H1 (cell line): ENCODE data around the gene TLE3. TPM values are rescaled to one million over a fixed set of nuclear protein-coding genes. Genes with fewer than 3 reads are reported as not detected.

Experiments
- CTCF ChIA-PET: fragments of 300-600 bp; sonication (Branson Sonifier 250); formaldehyde crosslinking; loops from one replicate; lab custom pipeline; 2021; ENCODE audit not compliant: partially characterized antibody; lab: Charles Lee
- POLR2A ChIA-PET: fragments of 300-600 bp; sonication (Branson Sonifier 250); formaldehyde crosslinking; loops from one replicate; lab custom pipeline; 2021; ENCODE audit warnings: inconsistent platforms; ENCODE audit not compliant: partially characterized antibody; lab: Charles Lee
- DNase-seq, 2 experiments: peaks; one replicate each; pipeline versions ENCODE4 v3.0.0 to v3.0.0-alpha.2; 2010 to 2022; ENCODE audit warnings: low spot score in 2 of 2, low read depth in 1 of 2, mixed read lengths in 1 of 2
- FAIRE-seq: peaks from 2 replicates; lab custom pipeline; 2011; peaks lifted over from hg19 to GRCh38; lab: Jason Lieb, UNC
- H2AFZ ChIP-seq: 2 replicates; pipeline ENCODE4 v1.8.1; 2012; ENCODE audit warnings: low read length, inconsistent platforms
- H2AK5ac ChIP-seq: 2 replicates; pipeline ENCODE4 v1.6.1; 2013; ENCODE audit warnings: low read depth, low read length
- H2BK120ac ChIP-seq: replicated peaks from 2 replicates; pipeline ENCODE3; 2013; ENCODE audit warnings: low read depth, low read length, inconsistent platforms
- H2BK12ac ChIP-seq: 2 replicates; pipeline ENCODE4 v1.6.1; 2013; ENCODE audit warnings: low read depth, low read length
- H2BK15ac ChIP-seq: 2 replicates; pipeline ENCODE4 v1.6.1; 2013; ENCODE audit warnings: low read length
- H2BK20ac ChIP-seq: 2 replicates; pipeline ENCODE4 v1.6.1; 2013; ENCODE audit warnings: low read length
- H2BK5ac ChIP-seq: 2 replicates; pipeline ENCODE4 v1.6.1; 2013; ENCODE audit warnings: low read depth, low read length
- H3K14ac ChIP-seq: 2 replicates; pipeline ENCODE4 v1.6.1; 2013; ENCODE audit warnings: inconsistent platforms; ENCODE audit not compliant: insufficient read length
- H3K18ac ChIP-seq: 2 replicates; pipeline ENCODE4 v1.6.1; 2013; ENCODE audit warnings: low read length; ENCODE audit errors: extremely low read depth
- H3K23ac ChIP-seq: 2 replicates; pipeline ENCODE4 v1.6.1; 2013; ENCODE audit warnings: inconsistent platforms; ENCODE audit not compliant: insufficient read length
- H3K23me2 ChIP-seq: 2 replicates; pipeline ENCODE4 v1.6.1; 2013; ENCODE audit warnings: low read depth, low read length
- H3K27ac ChIP-seq: 2 replicates; pipeline ENCODE4 v1.6.1; 2011; ENCODE audit warnings: low read depth, low read length, inconsistent platforms
- H3K27me3 ChIP-seq, 4 experiments: replicated peaks in 1 of 4; 1 replicate in 1 of 4; 2 replicates in 3 of 4; pipeline versions ENCODE4 v1.6.1 to v1.8.1; 2011 to 2013; ENCODE audit warnings: low read length in 3 of 4, mild to moderate bottlenecking in 3 of 4, inconsistent platforms in 2 of 4, mixed read lengths in 2 of 4, moderate library complexity in 1 of 4; ENCODE audit not compliant: control insufficient read depth in 3 of 4, insufficient read depth in 3 of 4; ENCODE audit errors: extremely low read depth in 1 of 4
- H3K36me3 ChIP-seq, 4 experiments: 2 replicates each; pipeline versions ENCODE4 v1.6.1 to v1.8.1; 2011 to 2013; ENCODE audit warnings: mild to moderate bottlenecking in 4 of 4, low read length in 3 of 4, moderate library complexity in 2 of 4, control low read depth in 1 of 4, inconsistent platforms in 1 of 4; ENCODE audit not compliant: insufficient read depth in 4 of 4, control insufficient read depth in 2 of 4
- H3K4ac ChIP-seq: replicated peaks from 2 replicates; pipeline ENCODE3; 2013; ENCODE audit warnings: low read length, low read depth, mixed read lengths, inconsistent platforms; ENCODE audit not compliant: insufficient read length
- H3K4me1 ChIP-seq, 4 experiments: replicated peaks in 1 of 4; 1 replicate in 1 of 4; 2 replicates in 3 of 4; pipeline versions ENCODE4 v1.6.1 to v1.8.1; 2011 to 2013; ENCODE audit warnings: low read length in 3 of 4, inconsistent platforms in 2 of 4, mixed read lengths in 1 of 4; ENCODE audit not compliant: insufficient read depth in 4 of 4, control insufficient read depth in 3 of 4
- H3K4me2 ChIP-seq, 2 experiments: 2 replicates each; pipeline versions ENCODE4 v1.6.1 to v1.8.1; 2011 to 2013; ENCODE audit warnings: low read depth in 2 of 2, low read length in 2 of 2, control low read depth in 1 of 2, inconsistent platforms in 1 of 2, mild to moderate bottlenecking in 1 of 2; ENCODE audit not compliant: insufficient read depth in 1 of 2
- H3K4me3 ChIP-seq, 4 experiments: fragments of 200-600, 300-600 bp in 1 of 4; sonication (generic), shearing (Covaris generic), sonication (Bioruptor Twin) in 1 of 4; 2 replicates each; pipeline versions ENCODE4 v1.5.1 to v1.8.1; 2011 to 2016; ENCODE audit warnings: low read length in 4 of 4, low read depth in 3 of 4, control low read depth in 2 of 4, inconsistent platforms in 2 of 4, mild to moderate bottlenecking in 2 of 4, mixed read lengths in 1 of 4, moderate library complexity in 1 of 4; ENCODE audit not compliant: insufficient read depth in 2 of 4; ENCODE audit errors: extremely low read depth in 1 of 4
- H3K56ac ChIP-seq: replicated peaks from 2 replicates; pipeline ENCODE3; 2013; ENCODE audit warnings: low read depth, mild to moderate bottlenecking, mixed read lengths, low read length, inconsistent platforms; ENCODE audit not compliant: insufficient read length
- H3K79me1 ChIP-seq: 2 replicates; pipeline ENCODE4 v1.6.1; 2013; ENCODE audit warnings: low read depth, low read length, control low read depth
- H3K79me2 ChIP-seq, 2 experiments: 2 replicates each; pipeline versions ENCODE4 v1.6.1 to v1.8.1; 2012 to 2013; ENCODE audit warnings: low read length in 2 of 2, mild to moderate bottlenecking in 2 of 2, inconsistent platforms in 1 of 2; ENCODE audit not compliant: insufficient read depth in 2 of 2, control insufficient read depth in 1 of 2
- H3K9ac ChIP-seq, 4 experiments: replicated peaks in 1 of 4; 1 replicate in 1 of 4; 2 replicates in 3 of 4; pipeline versions ENCODE4 v1.6.1 to v1.8.1; 2011 to 2013; ENCODE audit warnings: low read depth in 3 of 4, low read length in 3 of 4, control low read depth in 2 of 4, mild to moderate bottlenecking in 2 of 4, moderate library complexity in 2 of 4, inconsistent platforms in 1 of 4; ENCODE audit errors: extremely low read depth in 1 of 4
- H3K9me3 ChIP-seq, 2 experiments: 2 replicates each; pipeline versions ENCODE4 v1.6.1 to v1.8.1; 2012 to 2013; ENCODE audit warnings: mild to moderate bottlenecking in 2 of 2, moderate library complexity in 2 of 2, control low read depth in 1 of 2, inconsistent platforms in 1 of 2, low read depth in 1 of 2, low read length in 1 of 2, mixed read lengths in 1 of 2; ENCODE audit not compliant: insufficient read depth in 2 of 2
- H4K20me1 ChIP-seq, 2 experiments: replicated peaks in 1 of 2; 2 replicates each; pipeline versions ENCODE3 to v1.8.1; 2011 to 2013; ENCODE audit warnings: inconsistent platforms in 2 of 2, low read length in 2 of 2, mild to moderate bottlenecking in 1 of 2; ENCODE audit not compliant: insufficient read depth in 2 of 2, control insufficient read depth in 1 of 2
- H4K5ac ChIP-seq: 2 replicates; pipeline ENCODE4 v1.6.1; 2013; ENCODE audit warnings: low read length, low read depth, mixed read lengths, inconsistent platforms; ENCODE audit not compliant: insufficient read length
- H4K8ac ChIP-seq: 2 replicates; pipeline ENCODE4 v1.8.0; 2013; ENCODE audit warnings: mild to moderate bottlenecking, moderate library complexity, low read length, inconsistent platforms; ENCODE audit not compliant: insufficient read depth; ENCODE audit errors: extremely low read depth
- H4K91ac ChIP-seq: replicated peaks from 2 replicates; pipeline ENCODE3; 2013; ENCODE audit warnings: low read length, mixed read lengths, inconsistent platforms; ENCODE audit not compliant: insufficient read length
- MAFK ChIP-seq: IDR thresholded peaks from 2 replicates; pipeline ENCODE4 v1.6.1; 2012; ENCODE audit warnings: low read depth, mild to moderate bottlenecking, improper control_type of control experiment, low read length
- RNF2 ChIP-seq: fragments of 200-900, 300-1000 bp; sonication (generic); IDR thresholded peaks from 2 replicates; pipeline ENCODE4 v1.7.1; 2016; ENCODE audit warnings: borderline replicate concordance, low read depth, mild to moderate bottlenecking, antibody characterized with exemption, low read length; ENCODE audit not compliant: poor library complexity, severe bottlenecking; ENCODE audit errors: missing control alignments
- USF2 ChIP-seq: IDR thresholded peaks from 2 replicates; pipeline ENCODE4 v1.6.1; 2011; ENCODE audit warnings: low read length, improper control_type of control experiment
- ZNF274 ChIP-seq: IDR thresholded peaks from 2 replicates; pipeline ENCODE4 v1.7.0; 2012; ENCODE audit warnings: low read length, borderline replicate concordance; ENCODE audit errors: extremely low read depth
- WGBS, 2 experiments: shearing (Covaris generic) in 1 of 2; methylation state at CpG; one replicate each; pipeline versions ENCODE4 v1.1.6 to v1.1.7; 2013 to 2015; ENCODE audit warnings: low lambda C conversion rate in 2 of 2, mixed read lengths in 2 of 2, inconsistent platforms in 1 of 2, low coverage in 1 of 2, missing lambda C conversion rate in 1 of 2; ENCODE audit not compliant: insufficient replicate concordance in 2 of 2, insufficient coverage in 1 of 2, insufficient read length in 1 of 2; ENCODE audit errors: extremely low coverage in 1 of 2, missing lambda C conversion rate in 1 of 2; 5-methylcytosine and 5-hydroxymethylcytosine counted together
- polyA plus RNA-seq, 7 experiments: library from polyadenylated mRNA; depleted of rRNA in 3 of 7; stranded (reverse) in 5 of 7; unstranded in 2 of 7; fragments of >200 nt in 5 of 7; fragments of 200-250 nt in 2 of 7; gene quantifications; 1 replicate in 5 of 7; 2 replicates in 1 of 7; 4 replicates in 1 of 7; pipeline versions ENCODE4 v1.2.1 to v1.2.3, GENCODE V29; 2011 to 2013; ENCODE audit warnings: missing spikeins in 2 of 7, mixed read lengths in 2 of 7
- total RNA-seq: library from RNA; stranded (reverse); fragmentation: NEBNext Ultra II Directional; extraction: Animal tissue kit (Norgen Biotek cat#: 25700); gene quantifications from 2 replicates; pipeline ENCODE4 v1.2.1, GENCODE V29; 2021

Gene TLE3
- total and polyA plus RNA-seq, 2 of the 8 experiments (the other 6 are each of a cell fraction or from before 2014, with no cell fraction given) = 25.1 to 61.2 TPM

DNA sequence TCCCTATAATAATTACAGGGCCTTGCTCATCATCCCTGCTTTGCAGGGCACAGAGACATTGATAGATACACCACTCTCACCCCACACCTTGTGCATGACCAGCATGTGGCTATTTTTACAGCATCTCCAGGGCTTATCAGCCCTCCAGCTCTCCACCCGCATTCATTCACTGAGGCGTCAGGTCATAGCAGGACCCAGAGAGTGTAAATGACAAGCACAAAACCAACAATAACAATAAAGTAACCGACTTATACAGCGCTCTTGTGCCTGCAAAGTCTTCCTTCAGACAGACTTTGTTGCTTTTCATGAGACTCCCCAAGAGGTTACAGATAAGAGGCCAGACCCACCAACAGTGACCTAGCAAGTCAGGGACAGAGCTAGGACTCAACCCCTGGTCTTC is 80.7 kb downstream of the TLE3 start:
- no peak overlapping the region for H2AK5ac ChIP-seq
- no peak overlapping the region for H3K4me3 ChIP-seq
- peaks cover 0 to 2% (median 0%) of the 10 kb centered on the region in 4 experiments; a peak in 2 of 7 replicates for H3K27me3 ChIP-seq
- no peak overlapping the region for H2BK120ac ChIP-seq
- H2BK15ac ChIP-seq = 0 out of 2 replicates have a peak overlapping the region, but pooled peaks have one; percentile 31
- no peak overlapping the region for H2BK5ac ChIP-seq
- ChIA-PET POLR2A (no interaction called here), CTCF (interaction anchor here (0.5 to 1.1 kb wide), 2 partner anchors 40 to 344 kb away, joined by 3 read pairs; no protein-coding TSS in a partner anchor)
- peak overlapping the region; percentile 21; the same call in 1 of the 2 replicates for H2BK12ac ChIP-seq
- H3K14ac ChIP-seq = no peak overlapping the region
- H3K27ac ChIP-seq = no peak overlapping the region
- H3K23ac ChIP-seq = no peak overlapping the region
- H4K8ac ChIP-seq = no peak overlapping the region
- no peak overlapping the region for H3K56ac ChIP-seq
- H2BK20ac ChIP-seq = no peak overlapping the region
- H3K36me3 ChIP-seq = no peaks in the 10 kb centered on the region
- no peak overlapping the region for H2AFZ ChIP-seq
- no peak overlapping the region for H4K5ac ChIP-seq
- H3K79me1 ChIP-seq = no peaks in the 10 kb centered on the region
- no peak for FAIRE-seq
- H3K18ac ChIP-seq = no peak overlapping the region
- TF ChIP-seq ZNF274 = no peak
- TF ChIP-seq RNF2 = no peak
- TF ChIP-seq MAFK = no peak
- no peak for TF ChIP-seq USF2
- no peak overlapping the region for H3K9ac ChIP-seq
- H3K23me2 ChIP-seq = no peaks in the 10 kb centered on the region
- no peaks in the 10 kb centered on the region for H3K79me2 ChIP-seq
- 94% methylated on average over 4 of the region's 4 CpGs; no CpG with 5 or more reads in 1 of the 2 experiments for WGBS, 2 experiments
- no peak overlapping the region for H3K4ac ChIP-seq
- H3K4me2 ChIP-seq = no peak overlapping the region
- no peak for DNase-seq
- 0 out of 4 replicates have a peak, but pooled peaks cover 0 to 2% of the 10 kb centered on the region in 2 experiments for H3K9me3 ChIP-seq
- H4K91ac ChIP-seq = no peak overlapping the region
- no peaks in the 10 kb centered on the region for H4K20me1 ChIP-seq
- peaks cover 0 to 22% (median 16%) of the 10 kb centered on the region in 4 experiments; a peak in 6 of 7 replicates for H3K4me1 ChIP-seq
